GM23338 (cell line): ENCODE measurements around the gene PCNX3. TPM values are rescaled to one million over a fixed set of nuclear protein-coding genes. Genes with fewer than 3 reads are reported as not detected.

ENCODE experiments used
- ATAC-seq: fragments of 200-7000 bp; cut with Tn5 transposase; 3 replicates; pipeline ENCODE4 v1.9.1; 2020
- DNase-seq: peaks from one replicate; pipeline ENCODE4 v3.0.0-alpha.2; 2015; ENCODE audit warnings: low spot score
- H2AFZ ChIP-seq: fragments of 200-600 bp; sonication (generic); 2 replicates; pipeline ENCODE4 v1.8.0; 2016; ENCODE audit warnings: antibody characterized with exemption, mild to moderate bottlenecking, moderate library complexity
- H3F3A ChIP-seq: fragments of 200-600 bp; sonication (generic); replicated peaks from 2 replicates; pipeline ENCODE4 v1.8.0; 2017; ENCODE audit warnings: antibody characterized with exemption, mixed run types, low read depth
- H3K27ac ChIP-seq: fragments of 200-600 bp; sonication (generic); 2 replicates; pipeline ENCODE4 v1.6.1; 2016; ENCODE audit warnings: low read depth
- H3K27me3 ChIP-seq: fragments of 200-600 bp; sonication (generic); 2 replicates; pipeline ENCODE4 v1.8.0; 2016; ENCODE audit warnings: mild to moderate bottlenecking, mixed run types, moderate library complexity; ENCODE audit not compliant: insufficient read depth
- H3K36me3 ChIP-seq: fragments of 200-600 bp; sonication (generic); 2 replicates; pipeline ENCODE4 v1.8.0; 2016; ENCODE audit warnings: mild to moderate bottlenecking; ENCODE audit not compliant: insufficient read depth
- H3K4me1 ChIP-seq: fragments of 200-600 bp; sonication (generic); 2 replicates; pipeline ENCODE4 v1.8.0; 2016; ENCODE audit warnings: mild to moderate bottlenecking, moderate library complexity; ENCODE audit not compliant: insufficient read depth
- H3K4me2 ChIP-seq: fragments of 200-600 bp; sonication (generic); 2 replicates; pipeline ENCODE4 v1.7.1; 2017; ENCODE audit warnings: mixed run types
- H3K4me3 ChIP-seq: fragments of 200-600 bp; sonication (generic); 2 replicates; pipeline ENCODE4 v1.6.1; 2016; ENCODE audit warnings: mixed run types
- H3K79me2 ChIP-seq: fragments of 200-600 bp; sonication (generic); replicated peaks from 2 replicates; pipeline ENCODE4 v1.8.0; 2017; ENCODE audit warnings: mild to moderate bottlenecking; ENCODE audit not compliant: insufficient read depth
- H3K9me2 ChIP-seq: fragments of 200-600 bp; sonication (generic); 2 replicates; pipeline ENCODE4 v1.8.0; 2017; ENCODE audit not compliant: insufficient read depth
- H4K20me1 ChIP-seq: fragments of 200-600 bp; sonication (generic); replicated peaks from 2 replicates; pipeline ENCODE4 v1.8.0; 2017; ENCODE audit warnings: mild to moderate bottlenecking; ENCODE audit not compliant: insufficient read depth
- H3K27ac Mint-ChIP-seq: 2 replicates; pipeline ENCODE4 v1.8.0; 2020; ENCODE audit warnings: inconsistent platforms, mild to moderate bottlenecking, moderate library complexity, mixed read lengths
- H3K27me3 Mint-ChIP-seq: 3 replicates; pipeline ENCODE4 v1.8.0; 2022; ENCODE audit warnings: low read depth, mild to moderate bottlenecking, moderate library complexity, mixed read lengths, inconsistent platforms; ENCODE audit not compliant: insufficient read depth, poor library complexity
- H3K36me3 Mint-ChIP-seq: 3 replicates; pipeline ENCODE4 v1.8.0; 2021; ENCODE audit warnings: low read depth, mild to moderate bottlenecking, inconsistent platforms, moderate library complexity, mixed read lengths
- H3K4me1 Mint-ChIP-seq: 3 replicates; pipeline ENCODE4 v1.8.0; 2020; ENCODE audit warnings: mild to moderate bottlenecking, inconsistent platforms, mixed read lengths
- H3K4me3 Mint-ChIP-seq: 3 replicates; pipeline ENCODE4 v1.8.0; 2021; ENCODE audit warnings: moderate library complexity, mild to moderate bottlenecking, inconsistent platforms, mixed read lengths
- H3K9me3 Mint-ChIP-seq: 3 replicates; pipeline ENCODE4 v1.8.0; 2020; ENCODE audit warnings: moderate library complexity, mild to moderate bottlenecking, inconsistent platforms, mixed read lengths
- CREB1 ChIP-seq: fragments of 250-450 bp; sonication (Bioruptor Pico); IDR thresholded peaks from 2 replicates; pipeline ENCODE4 v1.5.0; 2020; ENCODE audit warnings: low read depth, mild to moderate bottlenecking, moderate library complexity
- CTCF ChIP-seq, 2 experiments: fragments of 200-600 bp in 1 of 2; sonication (generic) in 1 of 2; conservative IDR thresholded peaks; 2 replicates each; pipeline versions ENCODE4 v1.5.1 to v1.6.1; 2016 to 2017; ENCODE audit warnings: antibody characterized with exemption in 2 of 2, low read depth in 2 of 2, mild to moderate bottlenecking in 2 of 2, moderate library complexity in 1 of 2
- ETS1 ChIP-seq: IDR thresholded peaks from 2 replicates; pipeline ENCODE4 v1.6.1; 2016; ENCODE audit warnings: antibody characterized with exemption
- EZH2 ChIP-seq: fragments of 200-600 bp; sonication (generic); IDR thresholded peaks from one replicate; pipeline ENCODE4 v1.8.0; 2017; ENCODE audit warnings: antibody characterized with exemption, mild to moderate bottlenecking, low read depth; ENCODE audit not compliant: unreplicated experiment
- EZH2phosphoT487 ChIP-seq: fragments of 200-600 bp; sonication (generic); IDR thresholded peaks from one replicate; pipeline ENCODE4 v1.8.1; 2018; ENCODE audit warnings: antibody characterized with exemption; ENCODE audit not compliant: unreplicated experiment
- JUNB ChIP-seq: IDR thresholded peaks from one replicate; pipeline ENCODE4 v1.6.1; 2016; ENCODE audit warnings: antibody characterized with exemption; ENCODE audit not compliant: unreplicated experiment
- NANOG ChIP-seq: IDR thresholded peaks from 2 replicates; pipeline ENCODE4 v1.6.1; 2016; ENCODE audit warnings: antibody characterized with exemption, borderline replicate concordance
- POLR2AphosphoS5 ChIP-seq: IDR thresholded peaks from 2 replicates; pipeline ENCODE4 v1.6.1; 2016; ENCODE audit warnings: antibody characterized with exemption, low read depth
- REST ChIP-seq: IDR thresholded peaks from one replicate; pipeline ENCODE4 v1.6.1; 2018; ENCODE audit warnings: antibody characterized with exemption; ENCODE audit not compliant: unreplicated experiment
- STAT1 ChIP-seq: IDR thresholded peaks from one replicate; pipeline ENCODE4 v1.6.1; 2016; ENCODE audit warnings: antibody characterized with exemption; ENCODE audit not compliant: unreplicated experiment
- ZNF114 ChIP-seq: fragments of 250-450 bp; sonication (Bioruptor Pico); IDR thresholded peaks from 2 replicates; pipeline ENCODE4 v1.5.0; 2020; ENCODE audit warnings: mild to moderate bottlenecking, moderate library complexity
- ZNF331 ChIP-seq: fragments of 250-450 bp; sonication (Bioruptor Pico); IDR thresholded peaks from 2 replicates; pipeline ENCODE4 v1.5.0; 2020; ENCODE audit warnings: low read depth, mild to moderate bottlenecking, moderate library complexity
- ZNF462 ChIP-seq: fragments of 250-450 bp; sonication (Bioruptor Pico); IDR thresholded peaks from 2 replicates; pipeline ENCODE4 v1.5.0; 2020; ENCODE audit warnings: mild to moderate bottlenecking, moderate library complexity
- polyA plus RNA-seq: library from polyadenylated mRNA; unstranded; fragments of >200 nt; fragmentation: Nextera tagmentation; extraction: Ambion mirVana; gene quantifications from 2 replicates; pipeline ENCODE4 v1.2.1, GENCODE V29; 2016
- total RNA-seq: library from RNA; depleted of rRNA; stranded (reverse); fragments of >200 nt; shearing (Covaris generic); gene quantifications from 2 replicates; pipeline ENCODE4 v1.2.3, GENCODE V29; 2014

The PCNX3 gene
- total and polyA plus RNA-seq, 2 experiments from 2014 or later: 8.7 to 52.2 TPM

- peaks cover 6% of the 10 kb centered on the region; the same call in 1 of the 3 replicates for H3K36me3 Mint-ChIP-seq
- Histone ChIP-seq H4K20me1 (peaks cover under 1% of the 10 kb centered on the region; the same call in 1 of the 2 replicates), H3K9me2 (no peaks in the 10 kb centered on the region), H3K36me3 (no peaks in the 10 kb centered on the region), H3K4me1 (peaks cover 20% of the 10 kb centered on the region), H3K4me2 (peak overlapping the region; percentile 38; the same call in 1 of the 2 replicates), H3F3A (peaks cover 19% of the 10 kb centered on the region), H3K27me3 (no peaks in the 10 kb centered on the region), H2AFZ (no peak overlapping the region), H3K4me3 (peak overlapping the region; percentile 59; the same call in 1 of the 2 replicates), H3K27ac (no peak overlapping the region), H3K79me2 (peaks cover 12% of the 10 kb centered on the region)
- H3K27ac Mint-ChIP-seq: no peak overlapping the region
- H3K4me1 Mint-ChIP-seq: peaks cover 16% of the 10 kb centered on the region
- H3K9me3 Mint-ChIP-seq: no peaks in the 10 kb centered on the region
- peak overlapping the region; percentile 36; the same call in 2 of the 3 replicates for H3K4me3 Mint-ChIP-seq
- DNase-seq (peak; percentile 56), ATAC-seq (no peak)
- no peak for TF ChIP-seq STAT1
- TF ChIP-seq EZH2: no peak
- TF ChIP-seq ETS1: no peak
- no peak for TF ChIP-seq CREB1
- TF ChIP-seq CTCF (conservative IDR thresholded peaks at IDR 0.05; ENCODE audit: low read depth in 2 of 2): no peak
- no peak for TF ChIP-seq EZH2phosphoT487
- TF ChIP-seq ZNF331 (CRISPR knock-in tag): no peak
- no peak for TF ChIP-seq POLR2AphosphoS5
- TF ChIP-seq ZNF114 (CRISPR knock-in tag): no peak
- TF ChIP-seq REST: no peak
- TF ChIP-seq JUNB: no peak
- TF ChIP-seq NANOG: no peak
- TF ChIP-seq ZNF462 (CRISPR knock-in tag): no peak
- H3K27me3 Mint-ChIP-seq: peaks cover 25% of the 10 kb centered on the region
Observed at GRCh38 chr11:65611028-65611757, 4.4 kb upstream of the PCNX3 start.
